ENCODE data around the gene ATAD3B.
A peak's percentile ranks its signal among the peaks of the same experiment; 100 is the strongest.

ATAD3B gene

DNA sequence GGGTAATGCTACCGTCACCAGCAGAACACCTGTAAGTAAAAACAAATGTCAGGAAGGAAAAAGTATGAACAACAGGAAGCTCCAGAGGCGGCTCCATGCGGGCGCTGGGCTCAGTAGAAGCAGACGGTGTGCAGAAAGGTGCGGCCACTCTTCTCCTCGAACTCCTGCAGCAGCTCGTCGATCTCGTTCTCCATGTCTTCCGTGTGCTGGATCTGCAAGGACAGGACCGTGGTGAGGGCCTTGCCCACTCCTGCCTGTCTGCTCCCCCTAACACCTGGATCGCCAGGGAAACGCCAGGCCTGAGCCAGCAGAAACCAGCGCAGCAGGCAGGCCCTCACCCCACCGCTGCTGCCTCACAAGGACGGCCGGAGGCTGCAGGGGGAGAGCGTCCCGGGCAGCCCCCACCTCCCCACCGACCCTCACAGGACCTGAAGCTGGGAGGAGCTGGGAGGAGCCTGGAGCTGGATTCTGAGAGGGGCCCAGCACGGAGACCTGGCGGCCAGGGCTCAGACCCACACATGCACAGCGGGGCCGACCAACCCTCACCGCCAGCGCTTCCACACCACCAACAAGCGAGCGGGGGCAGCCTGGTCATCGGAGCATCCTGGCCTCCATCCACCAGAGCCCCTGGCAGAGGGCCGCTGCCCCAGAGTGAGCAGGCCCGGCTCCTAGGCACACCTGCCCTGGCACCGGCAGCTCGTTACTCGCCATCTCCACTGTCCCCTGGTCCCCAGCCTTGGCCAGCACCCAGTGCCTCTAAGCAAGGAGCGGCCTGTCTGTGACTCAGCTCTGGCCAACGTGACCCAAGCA lies 70.6 kb downstream of the ATAD3B start:
- no peak for TF ChIP-seq CTCF (conservative IDR thresholded peaks at IDR 0.05)
- peak overlapping the region; percentile 83 for H3K27ac ChIP-seq

GRCh38 chr1:1542766-1543705 lies 71.5 kb downstream of the ATAD3B start:
- TF ChIP-seq CTCF (conservative IDR thresholded peaks at IDR 0.05): no peak
- H3K27ac ChIP-seq: peak overlapping the region; percentile 83

- no peak for TF ChIP-seq CTCF (conservative IDR thresholded peaks at IDR 0.05)
- H3K27ac ChIP-seq: peak overlapping the region; percentile 53
These were observed 72.1 kb downstream of the ATAD3B start for GRCh38 chr1:1543706-1544099.

DNA sequence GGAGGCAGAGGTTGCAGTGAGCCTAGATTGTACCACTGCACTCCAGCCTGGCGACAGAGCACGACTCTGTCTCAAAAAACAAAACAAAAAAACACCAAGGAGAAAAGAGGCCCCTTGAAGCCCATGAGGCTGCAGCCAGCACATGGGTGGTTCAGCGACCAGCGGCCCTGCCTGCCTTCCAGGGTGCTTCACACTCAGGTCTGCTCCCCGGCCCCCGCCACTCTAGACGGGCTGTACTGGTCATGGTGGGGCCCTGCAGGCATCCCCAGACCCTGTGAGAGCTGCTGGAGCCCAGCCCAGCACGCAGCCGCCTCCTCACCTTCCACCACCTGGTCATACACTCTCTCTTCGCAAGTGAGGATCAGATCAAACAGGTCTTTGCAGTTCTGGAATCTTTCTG lies 73.0 kb downstream of the ATAD3B start:
- H3K27ac ChIP-seq: peak overlapping the region; percentile 53
- TF ChIP-seq CTCF (conservative IDR thresholded peaks at IDR 0.05): no peak

Measured in VCaP (cell line).